K562 (cell line): ENCODE results near the gene TRANK1. TPM values are rescaled to one million over a fixed set of nuclear protein-coding genes. Genes with fewer than 3 reads are reported as not detected.

Source experiments
- CAMTA2 ChIP-seq: fragments of 250-450 bp; sonication (Bioruptor Pico); conservative IDR thresholded peaks from 2 replicates; pipeline ENCODE4 v1.5.1; 2022
- CBX3 ChIP-seq, 2 experiments: IDR thresholded peaks; 1 replicate in 1 of 2; 2 replicates in 1 of 2; pipeline ENCODE4 v1.6.1; 2012; ENCODE audit warnings: inconsistent platforms in 2 of 2, low read length in 2 of 2, borderline replicate concordance in 1 of 2, control low read depth in 1 of 2
- CBX5 ChIP-seq: IDR thresholded peaks from 2 replicates; pipeline ENCODE4 v1.6.1; 2014; ENCODE audit warnings: low read depth, borderline replicate concordance
- CHD1 ChIP-seq: fragments of 200-600 bp; sonication (generic); IDR thresholded peaks from one replicate; pipeline ENCODE4 v1.6.1; 2012; ENCODE audit warnings: mild to moderate bottlenecking, moderate library complexity, low read length, inconsistent platforms
- ERF ChIP-seq: fragments of 450-650 bp; formaldehyde crosslinking; IDR thresholded peaks from 2 replicates; pipeline ENCODE4 v1.4.0; 2020; ENCODE audit warnings: mild to moderate bottlenecking, mixed read lengths
- MAFF ChIP-seq: IDR thresholded peaks from 2 replicates; pipeline ENCODE4 v1.6.1; 2012; ENCODE audit warnings: low read length, improper control_type of control experiment
- MEF2A ChIP-seq: IDR thresholded peaks from 2 replicates; pipeline ENCODE4 v1.6.1; 2011; ENCODE audit warnings: low read depth, mild to moderate bottlenecking, low read length, moderate library complexity; ENCODE audit not compliant: control insufficient read depth
- NFATC3 ChIP-seq: fragments of 450-650 bp; IDR thresholded peaks from 2 replicates; pipeline ENCODE4 v1.6.1; 2017; ENCODE audit warnings: mild to moderate bottlenecking
- PHF20 ChIP-seq: fragments of 450-650 bp; IDR thresholded peaks from 2 replicates; pipeline ENCODE4 v1.6.1; 2018; ENCODE audit not compliant: partially characterized antibody
- RFX1 ChIP-seq: fragments of 450-650 bp; IDR thresholded peaks from 2 replicates; pipeline ENCODE4 v1.6.1; 2016; ENCODE audit warnings: mild to moderate bottlenecking, moderate library complexity
- SETDB1 ChIP-seq: IDR thresholded peaks from one replicate; pipeline ENCODE4 v1.6.1; 2012; ENCODE audit warnings: low read length, control low read depth, inconsistent platforms
- TARDBP ChIP-seq: fragments of 450-650 bp; IDR thresholded peaks from 2 replicates; pipeline ENCODE4 v1.6.1; 2016
- TBP ChIP-seq: optimal IDR thresholded peaks from 2 replicates; pipeline ENCODE3; 2011; ENCODE audit warnings: low read depth, low read length, improper control_type of control experiment
- TEAD2 ChIP-seq: fragments of 450-650 bp; IDR thresholded peaks from 2 replicates; pipeline ENCODE4 v1.6.1; 2016; ENCODE audit warnings: missing genetic modification characterization, control low read depth, missing compliant biosample characterization
- TOE1 ChIP-seq, 2 experiments: fragments of 450-650 bp in 1 of 2; sonication (generic) in 1 of 2; formaldehyde crosslinking in 1 of 2; IDR thresholded peaks; 2 replicates each; pipeline versions ENCODE4 v1.7.1 to v1.8.0; 2016 to 2022; ENCODE audit warnings: borderline replicate concordance in 2 of 2, mild to moderate bottlenecking in 2 of 2, antibody characterized with exemption in 1 of 2, inconsistent platforms in 1 of 2, low read depth in 1 of 2, missing genetic modification reagents in 1 of 2, moderate library complexity in 1 of 2
- YY1 ChIP-seq, 3 experiments: IDR thresholded peaks; 2 replicates each; pipeline ENCODE4 v1.6.1; 2011; ENCODE audit warnings: low read length in 2 of 3, mild to moderate bottlenecking in 2 of 3, moderate library complexity in 2 of 3, borderline replicate concordance in 1 of 3, control low read depth in 1 of 3, low read depth in 1 of 3; ENCODE audit not compliant: insufficient read depth in 3 of 3, insufficient replicate concordance in 2 of 3, control insufficient read depth in 1 of 3, insufficient read length in 1 of 3; ENCODE audit errors: extremely low read depth in 1 of 3
- ZC3H11A ChIP-seq: IDR thresholded peaks from 2 replicates; pipeline ENCODE4 v1.6.1; 2012; ENCODE audit warnings: low read depth, low read length, improper control_type of control experiment
- ZC3H4 ChIP-seq: sonication (generic); formaldehyde crosslinking; IDR thresholded peaks from 2 replicates; pipeline ENCODE4 v1.9.0; 2021; ENCODE audit warnings: missing genetic modification reagents, borderline replicate concordance
- ZNF584 ChIP-seq: fragments of 200-800 bp; sonication (Bioruptor generic); IDR thresholded peaks from 2 replicates; pipeline ENCODE4 v1.6.1; 2016; ENCODE audit warnings: low read depth, mild to moderate bottlenecking, missing genetic modification characterization, missing compliant biosample characterization
- ZNF79 ChIP-seq: fragments of 250-450 bp; sonication (Bioruptor Pico); IDR thresholded peaks from 2 replicates; pipeline ENCODE4 v1.4.0; 2020; ENCODE audit warnings: low read depth, mild to moderate bottlenecking, moderate library complexity
- polyA plus RNA-seq, 8 experiments: library from polyadenylated mRNA; depleted of rRNA in 4 of 8; stranded (reverse) in 5 of 8; unstranded in 3 of 8; fragments of >200 nt; fragmentation: Nextera tagmentation in 2 of 8; fragmentation: Illumina TruSeq in 1 of 8; extraction: Ambion mirVana in 2 of 8; extraction: Trizol in 1 of 8; gene quantifications; 2 replicates each; pipeline versions ENCODE4 v1.2.1 to v1.2.3, GENCODE V29; 2011 to 2014; ENCODE audit warnings: inconsistent platforms in 1 of 8, missing spikeins in 1 of 8
- total RNA-seq, 7 experiments: library from RNA; depleted of rRNA in 6 of 7; stranded (reverse); fragments of >200 nt in 6 of 7; fragmentation: Illumina TruSeq in 2 of 7; extraction: Trizol in 2 of 7; gene quantifications; 2 replicates each; pipeline versions ENCODE4 v1.2.1 to v1.2.3, GENCODE V29; 2011 to 2021; ENCODE audit warnings: low replicate concordance in 1 of 7
- TF ChIP-seq, protein P1 (sequence below): sonication (generic); formaldehyde crosslinking; IDR thresholded peaks from 2 replicates; pipeline ENCODE4 v1.8.0; 2022; ENCODE audit warnings: mild to moderate bottlenecking, low read depth, missing genetic modification reagents
- TF ChIP-seq, protein P2 (sequence below): sonication (generic); IDR thresholded peaks from 2 replicates; pipeline ENCODE4 v1.6.1; 2016
- TF ChIP-seq, protein P3 (sequence below): fragments of 450-650 bp; formaldehyde crosslinking; conservative IDR thresholded peaks from 2 replicates; pipeline ENCODE4 v1.4.0; 2022; ENCODE audit warnings: mild to moderate bottlenecking, missing genetic modification characterization

TRANK1 gene
- total and polyA plus RNA-seq, 9 of the 15 experiments (the other 6 are each of a cell fraction or from before 2014, with no cell fraction given) = 0.41 to 5.3 (median 2.1) TPM

DNA sequence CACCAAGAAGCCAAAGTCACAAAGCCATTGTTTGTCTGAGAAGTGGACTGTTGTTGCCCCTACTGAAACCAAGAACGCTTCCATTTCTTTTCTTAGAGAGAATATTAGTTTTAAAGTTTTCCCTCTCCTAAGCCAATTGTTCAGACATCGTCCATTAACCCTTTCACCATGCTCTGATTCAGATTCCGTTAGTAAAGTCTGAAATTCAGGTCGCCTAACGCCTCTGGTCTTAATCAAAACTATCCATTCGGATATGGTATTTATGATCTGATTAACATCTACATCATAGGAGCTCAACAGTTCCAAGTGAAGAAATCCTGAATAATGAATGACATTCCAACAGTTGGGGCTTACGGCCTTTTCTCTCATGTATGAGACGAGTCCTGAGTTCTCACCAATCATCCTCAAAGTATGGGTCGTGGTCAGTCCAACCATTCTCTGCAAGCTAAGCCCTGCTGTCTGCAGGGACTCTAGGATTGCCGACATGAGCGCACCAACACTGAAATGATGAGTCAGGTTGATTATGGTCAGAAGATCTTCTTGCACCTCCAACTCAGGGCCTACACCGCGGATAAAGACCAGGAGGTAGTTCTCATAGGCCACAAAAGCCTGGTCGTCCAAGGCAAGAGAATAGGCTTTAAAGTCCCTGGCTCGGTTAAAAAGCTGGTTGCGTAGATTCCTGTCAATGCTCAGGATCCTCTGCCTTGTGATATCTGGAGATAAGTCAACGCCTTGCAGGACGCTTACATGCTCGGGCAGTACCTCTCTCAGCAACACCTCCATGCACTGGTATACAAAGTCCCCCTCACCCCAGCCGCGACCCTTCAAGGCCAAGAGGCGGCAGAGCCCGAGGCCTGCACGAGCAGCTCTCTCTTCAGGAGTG is 47.3 kb upstream of the TRANK1 start (continued):
- TF ChIP-seq, protein P1, sequence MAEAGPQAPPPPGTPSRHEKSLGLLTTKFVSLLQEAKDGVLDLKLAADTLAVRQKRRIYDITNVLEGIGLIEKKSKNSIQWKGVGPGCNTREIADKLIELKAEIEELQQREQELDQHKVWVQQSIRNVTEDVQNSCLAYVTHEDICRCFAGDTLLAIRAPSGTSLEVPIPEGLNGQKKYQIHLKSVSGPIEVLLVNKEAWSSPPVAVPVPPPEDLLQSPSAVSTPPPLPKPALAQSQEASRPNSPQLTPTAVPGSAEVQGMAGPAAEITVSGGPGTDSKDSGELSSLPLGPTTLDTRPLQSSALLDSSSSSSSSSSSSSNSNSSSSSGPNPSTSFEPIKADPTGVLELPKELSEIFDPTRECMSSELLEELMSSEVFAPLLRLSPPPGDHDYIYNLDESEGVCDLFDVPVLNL (CRISPR knock-in tag) = 0 out of 2 replicates have a peak, but pooled peaks have one; percentile 10
- TF ChIP-seq CHD1 (peak; percentile 61), CBX5 (no peak), CAMTA2 (CRISPR knock-in tag) (no peak), MEF2A (no peak), NFATC3 (no peak), ZC3H11A (no peak), ERF (CRISPR knock-in tag) (no peak), PHF20 (peak; percentile 72), SETDB1 (no peak), CBX3 (IDR thresholded peaks at IDR 0.05; ENCODE audit: borderline replicate concordance in 1 of 2, low read length in 2 of 2) (no peak), ZNF79 (CRISPR knock-in tag) (no peak), TOE1 (IDR thresholded peaks at IDR 0.05; ENCODE audit: borderline replicate concordance) (peak; percentile 69; the same call in 1 of the 2 replicates), TOE1 (CRISPR knock-in tag; IDR thresholded peaks at IDR 0.05; ENCODE audit: borderline replicate concordance, low read depth) (no peak), TARDBP (peak; percentile 67; the same call in 1 of the 2 replicates), TBP (peak; percentile 51), YY1 (IDR thresholded peaks at IDR 0.05; ENCODE audit: borderline replicate concordance in 1 of 3, control insufficient read depth in 1 of 3, extremely low read depth in 1 of 3, insufficient read depth in 3 of 3, insufficient read length in 1 of 3, insufficient replicate concordance in 2 of 3, low read depth in 1 of 3, low read length in 2 of 3) (peak in 1 of 3 experiments; percentile 56), RFX1 (0 out of 2 replicates have a peak, but pooled peaks have one; percentile 4), ZNF584 (no peak), TEAD2 (peak; percentile 37; the same call in 1 of the 2 replicates), MAFF (peak; percentile 89), ZC3H4 (CRISPR knock-in tag) (0 out of 2 replicates have a peak, but pooled peaks have one; percentile 77)
- TF ChIP-seq, protein P2, sequence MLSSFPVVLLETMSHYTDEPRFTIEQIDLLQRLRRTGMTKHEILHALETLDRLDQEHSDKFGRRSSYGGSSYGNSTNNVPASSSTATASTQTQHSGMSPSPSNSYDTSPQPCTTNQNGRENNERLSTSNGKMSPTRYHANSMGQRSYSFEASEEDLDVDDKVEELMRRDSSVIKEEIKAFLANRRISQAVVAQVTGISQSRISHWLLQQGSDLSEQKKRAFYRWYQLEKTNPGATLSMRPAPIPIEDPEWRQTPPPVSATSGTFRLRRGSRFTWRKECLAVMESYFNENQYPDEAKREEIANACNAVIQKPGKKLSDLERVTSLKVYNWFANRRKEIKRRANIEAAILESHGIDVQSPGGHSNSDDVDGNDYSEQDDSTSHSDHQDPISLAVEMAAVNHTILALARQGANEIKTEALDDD = 0 out of 2 replicates have a peak, but pooled peaks have one; percentile 9
- TF ChIP-seq, protein P3, sequence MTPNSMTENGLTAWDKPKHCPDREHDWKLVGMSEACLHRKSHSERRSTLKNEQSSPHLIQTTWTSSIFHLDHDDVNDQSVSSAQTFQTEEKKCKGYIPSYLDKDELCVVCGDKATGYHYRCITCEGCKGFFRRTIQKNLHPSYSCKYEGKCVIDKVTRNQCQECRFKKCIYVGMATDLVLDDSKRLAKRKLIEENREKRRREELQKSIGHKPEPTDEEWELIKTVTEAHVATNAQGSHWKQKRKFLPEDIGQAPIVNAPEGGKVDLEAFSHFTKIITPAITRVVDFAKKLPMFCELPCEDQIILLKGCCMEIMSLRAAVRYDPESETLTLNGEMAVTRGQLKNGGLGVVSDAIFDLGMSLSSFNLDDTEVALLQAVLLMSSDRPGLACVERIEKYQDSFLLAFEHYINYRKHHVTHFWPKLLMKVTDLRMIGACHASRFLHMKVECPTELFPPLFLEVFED (CRISPR knock-in tag) = no peak
